Smooth muscle cell (in vitro differentiated cells): Measurements from ENCODE around the gene GMFB. TPM values are rescaled to one million over a fixed set of nuclear protein-coding genes. Genes with fewer than 3 reads are reported as not detected.

ENCODE experiments used
- DNase-seq: peaks from one replicate; lab custom pipeline; 2025; ENCODE audit not compliant: unreplicated experiment; lab: John Stamatoyannopoulos, UW
- H2AFZ ChIP-seq: fragments of 200-600 bp; sonication (generic); 2 replicates; pipeline ENCODE4 v1.6.0; 2016; ENCODE audit warnings: antibody characterized with exemption, low read depth, mild to moderate bottlenecking
- H3F3A ChIP-seq: fragments of 200-600 bp; sonication (generic); 2 replicates; pipeline ENCODE4 v1.6.0; 2017; ENCODE audit warnings: antibody characterized with exemption, low read depth
- H3K27ac ChIP-seq: fragments of 200-600 bp; sonication (generic); 2 replicates; pipeline ENCODE4 v1.5.1; 2016; ENCODE audit warnings: low read depth, mild to moderate bottlenecking
- H3K27me3 ChIP-seq: fragments of 200-600 bp; sonication (generic); 2 replicates; pipeline ENCODE4 v1.6.1; 2016; ENCODE audit warnings: low read depth, mild to moderate bottlenecking
- H3K36me3 ChIP-seq: fragments of 200-600 bp; sonication (generic); 2 replicates; pipeline ENCODE4 v1.5.1; 2016; ENCODE audit warnings: low read depth
- H3K4me1 ChIP-seq: fragments of 200-600 bp; sonication (generic); 2 replicates; pipeline ENCODE4 v1.5.1; 2016; ENCODE audit warnings: low read depth
- H3K4me2 ChIP-seq: fragments of 200-600 bp; sonication (generic); 2 replicates; pipeline ENCODE4 v1.6.0; 2016; ENCODE audit warnings: mild to moderate bottlenecking
- H3K4me3 ChIP-seq: fragments of 200-600 bp; sonication (generic); 2 replicates; pipeline ENCODE4 v1.5.1; 2016; ENCODE audit warnings: mild to moderate bottlenecking
- H3K79me2 ChIP-seq: fragments of 200-600 bp; sonication (generic); 2 replicates; pipeline ENCODE4 v1.6.0; 2016; ENCODE audit warnings: low read depth, mild to moderate bottlenecking
- H3K9ac ChIP-seq: fragments of 200-600 bp; sonication (generic); 2 replicates; pipeline ENCODE4 v1.6.0; 2016; ENCODE audit warnings: low read depth
- H3K9me3 ChIP-seq: fragments of 200-600 bp; sonication (generic); replicated peaks from 2 replicates; pipeline ENCODE4 v1.5.1; 2016; ENCODE audit warnings: low read depth
- H4K20me1 ChIP-seq: fragments of 200-600 bp; sonication (generic); 2 replicates; pipeline ENCODE4 v1.6.0; 2016; ENCODE audit warnings: low read depth
- CTCF ChIP-seq: fragments of 200-600 bp; sonication (generic); IDR thresholded peaks from 2 replicates; pipeline ENCODE4 v1.5.1; 2017; ENCODE audit warnings: borderline replicate concordance, mild to moderate bottlenecking, antibody characterized with exemption; ENCODE audit not compliant: insufficient read depth, poor library complexity, severe bottlenecking
- WGBS: methylation state at CpG from one replicate; pipeline ENCODE4 v1.1.7; 2016; ENCODE audit warnings: low lambda C conversion rate; 5-methylcytosine and 5-hydroxymethylcytosine counted together
- polyA plus RNA-seq: library from polyadenylated mRNA; unstranded; fragments of >200 nt; fragmentation: Nextera tagmentation; extraction: Ambion mirVana; gene quantifications from 2 replicates; pipeline ENCODE4 v1.2.1, GENCODE V29; 2016
- total RNA-seq: library from RNA; depleted of rRNA; stranded (reverse); fragments of >200 nt; gene quantifications from 2 replicates; pipeline ENCODE4 v1.2.3, GENCODE V29; 2014

Gene GMFB
- total and polyA plus RNA-seq, 2 experiments from 2014 or later, result 25.7 to 73.5 TPM

- H4K20me1 ChIP-seq, result no peaks in the 10 kb centered on the region
- no peaks in the 10 kb centered on the region for H3K36me3 ChIP-seq
- no peaks in the 10 kb centered on the region for H3K79me2 ChIP-seq
- no peaks in the 10 kb centered on the region for H3K9me3 ChIP-seq
- no peaks in the 10 kb centered on the region for H3K27me3 ChIP-seq
- H2AFZ ChIP-seq, result peak overlapping the region; percentile 59
- no peak for DNase-seq
- 44% methylated on average over 2 of the region's 2 CpGs for WGBS
- no peaks in the 10 kb centered on the region for H3F3A ChIP-seq
- no peaks in the 10 kb centered on the region for H3K4me1 ChIP-seq
- H3K4me2 ChIP-seq, result peak overlapping the region; percentile 51
- no peak for TF ChIP-seq CTCF
- no peak overlapping the region for H3K9ac ChIP-seq
- H3K27ac ChIP-seq, result peak overlapping the region; percentile 9
- no peak overlapping the region for H3K4me3 ChIP-seq
These were observed 13.8 kb upstream of the GMFB start for GRCh38 chr14:54502602-54503001.

DNA sequence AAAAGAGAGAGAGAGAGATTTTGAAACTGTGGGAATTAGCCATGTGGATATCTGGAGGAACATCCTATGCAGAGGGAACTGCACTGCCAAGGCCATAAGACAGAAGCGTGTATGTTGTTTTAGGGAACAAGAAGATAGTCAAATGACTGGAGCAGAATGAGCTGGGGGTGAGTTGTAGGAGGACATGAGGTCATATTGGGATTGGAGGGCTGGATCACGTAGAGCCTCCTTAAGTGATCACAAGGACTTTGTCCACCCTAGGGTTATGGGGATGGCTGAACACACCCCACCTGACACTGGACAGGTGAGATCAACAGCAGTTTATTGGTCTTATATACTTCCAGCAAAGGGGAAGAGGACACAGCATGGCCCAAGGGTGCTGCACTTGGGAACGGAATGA, 12.7 kb upstream of the GMFB start:
- H4K20me1 ChIP-seq, result no peaks in the 10 kb centered on the region
- WGBS, result 93% methylated on average over 3 of the region's 3 CpGs
- H3K4me2 ChIP-seq, result no peak overlapping the region
- no peaks in the 10 kb centered on the region for H3K9me3 ChIP-seq
- H3F3A ChIP-seq, result no peaks in the 10 kb centered on the region
- no peaks in the 10 kb centered on the region for H3K36me3 ChIP-seq
- no peak overlapping the region for H3K9ac ChIP-seq
- no peaks in the 10 kb centered on the region for H3K27me3 ChIP-seq
- no peaks in the 10 kb centered on the region for H3K79me2 ChIP-seq
- no peak for DNase-seq
- H3K4me3 ChIP-seq, result no peak overlapping the region
- H3K27ac ChIP-seq, result no peak overlapping the region
- H3K4me1 ChIP-seq, result no peaks in the 10 kb centered on the region
- no peak for TF ChIP-seq CTCF
- H2AFZ ChIP-seq, result no peak overlapping the region

DNA sequence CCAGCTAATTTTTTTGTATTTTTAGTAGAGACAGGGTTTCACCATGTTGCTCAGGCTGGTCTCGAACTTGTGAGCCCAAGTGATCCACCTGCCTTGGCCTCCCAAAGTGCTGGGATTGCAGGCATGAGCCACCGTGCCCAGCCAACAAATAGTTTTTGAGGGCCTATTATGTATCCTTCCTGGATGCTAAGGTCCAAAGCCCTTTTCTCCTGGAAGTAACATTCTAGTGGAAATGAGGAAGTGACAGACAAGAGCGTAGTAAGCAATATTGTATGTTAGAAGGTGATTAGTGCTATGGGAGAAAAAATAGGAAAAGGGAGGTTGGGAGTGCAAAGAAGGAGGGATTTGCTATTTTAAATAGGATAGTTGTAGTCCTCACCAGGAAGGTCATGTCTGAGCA, 12.0 kb upstream of the GMFB start:
- no peak for TF ChIP-seq CTCF
- H3K4me1 ChIP-seq, result no peaks in the 10 kb centered on the region
- H4K20me1 ChIP-seq, result no peaks in the 10 kb centered on the region
- no peak overlapping the region for H2AFZ ChIP-seq
- H3K79me2 ChIP-seq, result no peaks in the 10 kb centered on the region
- H3K4me2 ChIP-seq, result no peak overlapping the region
- H3F3A ChIP-seq, result no peaks in the 10 kb centered on the region
- H3K9me3 ChIP-seq, result no peaks in the 10 kb centered on the region
- WGBS, result 95% methylated on average over 3 of the region's 3 CpGs
- no peak overlapping the region for H3K9ac ChIP-seq
- DNase-seq, result no peak
- no peak overlapping the region for H3K27ac ChIP-seq
- no peaks in the 10 kb centered on the region for H3K27me3 ChIP-seq
- no peak overlapping the region for H3K4me3 ChIP-seq
- no peaks in the 10 kb centered on the region for H3K36me3 ChIP-seq

GRCh38 chr14:54498579-54498978, 9.8 kb upstream of the GMFB start:
- Histone ChIP-seq H2AFZ (no peak overlapping the region), H3K36me3 (no peaks in the 10 kb centered on the region), H3K4me1 (no peaks in the 10 kb centered on the region), H3K27me3 (no peaks in the 10 kb centered on the region), H3K9me3 (no peaks in the 10 kb centered on the region), H3K79me2 (no peaks in the 10 kb centered on the region), H3K4me2 (no peak overlapping the region), H3K4me3 (no peak overlapping the region), H3F3A (no peaks in the 10 kb centered on the region), H3K9ac (no peak overlapping the region), H3K27ac (no peak overlapping the region), H4K20me1 (no peaks in the 10 kb centered on the region)
- 88% methylated on average over 7 of the region's 7 CpGs for WGBS
- no peak for DNase-seq
- no peak for TF ChIP-seq CTCF
